GM19099 (cell line): Measurements from ENCODE around the gene SMTN.

ENCODE experiments used
- POLR2A ChIP-seq: IDR thresholded peaks from 3 replicates; pipeline ENCODE4 v1.6.1; 2011; ENCODE audit warnings: low read depth; ENCODE audit not compliant: insufficient read length; ENCODE audit errors: extremely low read depth

The SMTN gene

DNA sequence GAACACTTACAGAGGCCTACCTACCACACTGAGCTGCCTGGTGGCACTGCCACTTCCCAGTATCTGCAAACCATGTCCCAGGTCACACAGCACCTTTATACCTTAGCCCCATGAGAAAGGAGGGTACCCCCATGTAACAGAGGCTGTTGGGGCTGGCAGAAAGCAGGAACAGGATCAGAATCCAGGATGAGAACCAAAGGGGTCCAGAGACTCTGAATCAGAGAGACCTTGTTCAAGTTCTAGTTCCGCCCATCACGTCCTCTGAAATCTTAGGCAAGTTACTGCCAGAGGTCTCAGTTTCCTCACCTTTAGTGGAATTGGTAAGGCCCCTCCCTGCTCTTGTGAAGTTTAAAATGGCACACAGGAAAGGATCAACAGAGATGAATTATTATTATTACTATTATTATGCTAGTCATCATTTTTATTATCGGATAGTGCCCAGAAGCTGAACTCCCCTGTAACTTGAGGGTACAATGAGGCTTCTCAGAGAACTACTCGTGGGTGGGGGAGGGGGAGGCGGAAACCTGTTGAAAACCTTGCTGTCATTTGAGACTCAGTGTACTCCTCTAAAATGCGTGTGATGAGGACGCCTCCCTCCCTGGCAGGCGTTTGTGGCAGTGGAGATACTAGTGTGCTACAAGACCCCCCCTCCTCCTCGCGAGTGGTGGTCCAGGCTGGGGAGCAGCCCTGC lies 17.0 kb downstream of the SMTN start:
- no peak for TF ChIP-seq POLR2A

DNA sequence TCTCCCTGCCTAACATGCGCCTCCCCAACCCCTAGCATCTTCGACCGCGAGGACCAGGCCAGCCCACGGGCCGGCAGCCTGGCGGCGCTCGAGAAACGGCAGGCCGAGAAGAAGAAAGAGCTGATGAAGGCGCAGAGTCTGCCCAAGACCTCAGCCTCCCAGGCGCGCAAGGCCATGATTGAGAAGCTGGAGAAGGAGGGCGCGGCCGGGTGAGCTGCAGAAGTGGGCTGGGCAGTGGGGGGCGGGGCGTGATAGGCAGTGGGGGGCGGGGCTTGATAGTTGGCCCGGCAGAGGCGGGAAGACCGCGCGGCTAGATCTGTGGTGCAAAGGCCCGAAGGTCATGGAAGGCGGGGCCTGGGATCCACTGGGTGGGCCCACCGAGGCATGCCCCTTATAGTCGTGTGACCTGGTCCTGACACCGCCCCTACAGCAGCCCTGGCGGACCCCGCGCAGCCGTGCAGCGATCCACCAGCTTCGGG lies 17.6 kb downstream of the SMTN start:
- no peak for TF ChIP-seq POLR2A

DNA sequence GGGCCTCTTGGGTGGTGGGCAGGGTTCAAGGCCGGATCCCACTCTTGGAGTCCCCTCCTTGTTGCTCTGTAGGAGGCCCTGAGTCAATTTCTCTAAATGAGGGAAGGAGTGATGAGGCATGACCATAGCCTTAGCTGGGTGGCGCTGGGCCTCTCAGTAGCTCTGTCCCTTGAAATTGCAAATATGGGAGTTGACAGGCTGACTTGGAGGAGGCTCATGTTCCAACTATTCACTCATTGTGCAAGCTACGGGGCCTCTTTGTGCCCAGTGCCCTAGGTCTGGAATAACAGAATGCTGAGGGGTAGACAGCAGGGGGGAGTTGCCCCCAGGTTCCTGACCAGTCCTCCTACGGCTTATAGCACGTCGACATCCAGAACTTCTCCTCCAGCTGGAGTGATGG lies 18.3 kb downstream of the SMTN start:
- TF ChIP-seq POLR2A: no peak

DNA sequence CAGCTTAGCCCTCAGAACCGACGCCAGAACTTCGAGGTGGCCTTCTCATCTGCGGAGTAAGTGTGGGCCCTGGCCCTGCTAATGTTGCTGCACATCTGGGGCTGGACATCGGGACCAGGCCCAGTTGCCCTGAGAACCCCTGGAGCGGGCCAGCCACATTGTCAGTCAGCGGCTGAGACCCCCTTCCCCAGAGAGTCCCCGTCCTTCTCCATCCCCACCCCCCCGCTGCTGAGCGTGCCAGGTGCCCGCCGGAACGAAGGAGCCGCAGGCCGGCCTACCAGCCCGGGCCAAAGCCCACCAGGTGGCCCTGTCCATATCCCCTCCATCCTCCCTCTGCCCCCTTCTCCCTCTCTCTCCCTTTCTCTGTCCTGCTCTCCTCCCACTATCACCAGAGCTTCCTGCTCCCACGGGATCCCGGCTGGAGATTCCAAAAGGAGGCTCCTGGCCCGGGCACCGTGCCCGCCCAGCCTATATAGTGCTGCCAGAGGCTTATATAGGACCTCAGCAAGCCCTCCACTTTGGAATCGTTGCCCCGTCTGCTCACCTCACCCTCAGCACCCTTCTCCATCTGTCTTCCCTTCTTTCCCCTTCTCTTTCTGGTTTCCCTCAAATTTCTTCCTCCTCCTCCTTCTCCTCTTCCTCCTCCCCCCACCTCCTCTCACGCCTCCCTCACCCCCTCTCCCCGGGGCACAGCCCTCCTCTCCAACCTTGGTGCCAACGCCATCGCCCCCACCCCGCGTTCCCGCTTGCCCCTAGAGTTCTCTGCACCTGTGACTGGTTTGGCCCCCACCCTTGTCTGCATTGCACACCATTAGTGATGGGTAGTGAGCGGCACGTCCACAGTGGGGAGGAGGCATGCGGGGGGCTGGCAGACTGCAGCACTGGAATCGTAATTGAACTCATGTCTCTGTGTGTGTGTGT lies 19.0 kb downstream of the SMTN start:
- no peak for TF ChIP-seq POLR2A

DNA sequence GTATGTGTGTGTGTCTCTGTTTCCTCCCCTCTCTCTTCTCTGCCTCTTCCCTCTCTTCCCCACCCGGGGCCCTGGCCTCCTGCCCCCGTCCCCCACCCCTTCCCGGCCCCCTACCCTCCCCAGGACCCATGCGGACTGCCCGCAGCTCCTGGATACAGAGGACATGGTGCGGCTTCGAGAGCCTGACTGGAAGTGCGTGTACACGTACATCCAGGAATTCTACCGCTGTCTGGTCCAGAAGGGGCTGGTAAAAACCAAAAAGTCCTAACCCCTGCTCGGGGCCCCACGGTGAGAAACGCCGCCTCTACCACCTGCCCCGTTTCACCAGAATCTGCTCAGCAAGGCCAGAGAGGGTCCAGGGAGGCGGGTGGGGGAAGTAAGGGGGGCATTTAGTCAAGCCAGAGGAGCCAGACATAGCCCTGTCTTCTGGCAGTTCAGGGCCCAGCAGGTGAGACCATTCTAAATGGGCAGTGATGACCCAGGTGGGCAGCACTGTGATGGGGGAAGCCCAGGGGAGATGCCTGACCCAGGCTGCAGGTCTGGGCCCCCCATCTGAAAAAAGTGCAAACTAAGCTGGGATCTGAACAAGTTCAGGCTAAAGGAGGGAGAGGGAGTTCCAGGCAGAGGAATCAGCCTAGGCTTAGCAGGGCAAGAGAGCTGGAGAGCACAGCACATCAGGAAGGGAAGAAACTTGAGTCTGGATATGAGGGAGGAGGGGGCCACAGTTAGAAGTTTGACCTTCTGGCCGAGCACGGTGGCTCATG lies 19.8 kb downstream of the SMTN start:
- TF ChIP-seq POLR2A: no peak

DNA sequence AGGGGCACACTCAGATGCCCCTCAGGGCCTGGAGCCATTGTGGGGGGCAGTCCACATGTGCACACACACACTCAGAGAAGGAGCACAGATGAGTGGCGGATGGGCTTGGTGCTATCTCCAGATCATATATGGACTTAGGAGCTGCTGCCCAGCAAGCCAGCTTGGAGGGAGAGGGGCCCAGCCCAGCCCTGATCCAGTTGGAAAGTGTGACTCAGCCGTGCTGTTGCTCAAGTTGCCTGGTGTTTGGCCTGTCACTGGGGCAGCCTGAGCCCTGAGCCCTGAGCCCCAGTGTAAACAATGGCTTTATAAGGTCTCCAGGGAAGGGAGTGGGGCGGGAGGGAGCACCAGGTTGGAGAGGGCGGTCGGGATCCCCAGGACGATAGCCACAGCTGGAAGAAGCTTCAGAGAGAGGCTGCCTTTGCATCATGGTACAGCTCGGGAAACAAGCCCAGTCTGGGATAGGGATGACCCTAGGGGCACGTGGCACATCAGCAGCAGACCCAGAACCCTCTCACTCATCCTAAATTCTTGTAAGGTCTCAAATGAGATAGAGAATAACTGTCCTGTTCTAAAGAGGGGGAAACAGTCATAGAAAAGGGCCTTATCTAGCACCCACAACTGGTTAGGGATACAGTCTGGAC lies 21.4 kb downstream of the SMTN start:
- no peak for TF ChIP-seq POLR2A

DNA sequence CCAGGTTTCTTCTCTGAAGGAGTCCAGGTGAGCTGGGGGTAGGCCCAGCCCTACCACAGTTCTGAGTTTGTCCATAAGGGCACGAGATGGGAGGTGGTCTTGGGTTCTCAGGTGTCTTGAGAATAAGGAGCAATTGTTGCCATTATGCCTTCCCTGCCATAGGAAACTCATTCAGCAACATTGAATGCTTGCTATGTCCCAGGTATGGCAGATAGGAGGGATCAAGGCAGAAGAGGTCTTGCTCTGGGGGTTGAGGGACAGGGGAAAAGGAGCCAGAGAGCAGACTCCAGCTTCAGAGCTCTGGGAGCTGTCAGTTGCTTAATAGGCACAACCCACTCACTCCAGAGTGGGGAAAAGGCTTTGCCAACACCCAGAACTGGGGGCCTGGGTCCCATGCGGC lies 22.0 kb downstream of the SMTN start:
- TF ChIP-seq POLR2A: no peak

DNA sequence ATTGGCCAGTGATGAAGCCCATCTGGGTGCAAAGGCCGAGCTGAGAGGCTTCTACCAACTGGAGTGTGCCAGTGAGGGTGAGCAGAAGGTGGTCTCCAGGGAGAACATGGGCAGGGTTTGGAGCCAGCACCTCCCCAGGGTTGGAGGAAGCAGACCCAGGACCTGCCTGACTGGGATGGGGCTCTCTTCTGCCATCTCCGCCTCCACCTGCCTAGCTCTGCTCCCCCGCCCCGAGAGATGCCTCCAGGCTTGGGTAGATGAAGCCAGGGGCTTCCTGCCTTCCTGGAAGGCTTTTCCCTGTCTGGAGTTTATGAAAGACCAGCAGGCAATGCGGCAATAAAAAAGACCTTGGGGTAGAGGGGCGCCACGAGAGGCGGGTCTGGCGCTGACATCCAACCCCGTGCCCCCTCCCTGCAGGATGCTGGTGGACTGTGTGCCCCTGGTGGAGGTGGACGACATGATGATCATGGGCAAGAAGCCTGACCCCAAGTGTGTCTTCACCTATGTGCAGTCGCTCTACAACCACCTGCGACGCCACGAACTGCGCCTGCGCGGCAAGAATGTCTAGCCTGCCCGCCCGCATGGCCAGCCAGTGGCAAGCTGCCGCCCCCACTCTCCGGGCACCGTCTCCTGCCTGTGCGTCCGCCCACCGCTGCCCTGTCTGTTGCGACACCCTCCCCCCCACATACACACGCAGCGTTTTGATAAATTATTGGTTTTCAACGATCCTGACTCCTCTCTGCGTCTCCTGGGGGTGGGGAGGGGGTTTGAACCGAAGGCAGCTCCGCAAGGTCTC lies 23.0 kb downstream of the SMTN start:
- no peak for TF ChIP-seq POLR2A

DNA sequence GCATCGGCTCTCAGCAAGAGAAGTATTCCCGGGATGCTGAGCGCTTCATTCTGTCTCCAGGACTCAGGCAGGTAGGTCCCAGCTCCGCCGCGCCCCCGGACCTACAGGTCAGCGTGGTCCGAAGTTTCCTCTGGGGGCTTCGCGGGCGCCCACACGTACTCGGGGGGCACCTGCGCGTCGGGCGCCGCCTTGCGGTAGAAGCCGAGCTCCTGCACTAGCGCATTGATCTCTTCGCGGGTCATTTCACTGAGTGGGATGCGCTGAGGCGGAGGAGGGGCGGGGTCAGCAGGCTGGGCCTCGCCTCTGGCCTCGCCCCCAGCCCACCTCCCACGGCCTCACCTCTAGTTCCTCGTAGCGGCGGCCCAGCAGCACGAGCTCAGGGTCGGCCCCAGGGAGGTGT lies 23.8 kb downstream of the SMTN start:
- no peak for TF ChIP-seq POLR2A

DNA sequence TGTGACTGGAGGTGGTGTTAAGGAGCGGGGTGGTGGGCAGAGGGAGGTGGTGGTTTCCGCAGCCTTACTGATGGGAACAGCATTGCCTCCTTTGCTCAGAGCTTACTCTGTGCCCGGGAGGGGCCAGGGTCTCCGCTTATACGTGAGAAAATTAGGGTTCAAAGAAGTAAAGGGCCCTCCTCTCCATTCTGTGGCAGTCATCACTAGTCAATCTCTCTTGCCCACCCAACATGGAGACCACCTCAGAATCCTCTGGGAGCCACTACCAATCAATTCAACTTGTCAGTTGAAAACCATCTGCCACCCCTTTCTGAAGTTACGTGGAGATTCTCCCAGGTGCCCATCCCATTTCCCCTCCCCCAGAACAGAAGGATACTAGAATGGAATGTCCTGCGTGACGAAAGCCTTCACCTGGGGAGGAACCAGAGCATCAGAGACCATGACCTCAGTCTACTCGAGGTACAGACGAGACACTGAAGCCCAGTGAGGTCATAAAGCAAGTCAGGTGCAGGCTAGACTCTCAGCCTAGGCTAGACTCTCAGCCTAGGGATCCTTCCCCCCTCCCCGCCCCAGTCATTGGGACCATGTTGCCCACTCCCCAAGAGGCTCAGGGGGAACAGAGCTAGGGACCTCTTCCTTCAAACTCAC lies 24.3 kb downstream of the SMTN start:
- no peak for TF ChIP-seq POLR2A

DNA sequence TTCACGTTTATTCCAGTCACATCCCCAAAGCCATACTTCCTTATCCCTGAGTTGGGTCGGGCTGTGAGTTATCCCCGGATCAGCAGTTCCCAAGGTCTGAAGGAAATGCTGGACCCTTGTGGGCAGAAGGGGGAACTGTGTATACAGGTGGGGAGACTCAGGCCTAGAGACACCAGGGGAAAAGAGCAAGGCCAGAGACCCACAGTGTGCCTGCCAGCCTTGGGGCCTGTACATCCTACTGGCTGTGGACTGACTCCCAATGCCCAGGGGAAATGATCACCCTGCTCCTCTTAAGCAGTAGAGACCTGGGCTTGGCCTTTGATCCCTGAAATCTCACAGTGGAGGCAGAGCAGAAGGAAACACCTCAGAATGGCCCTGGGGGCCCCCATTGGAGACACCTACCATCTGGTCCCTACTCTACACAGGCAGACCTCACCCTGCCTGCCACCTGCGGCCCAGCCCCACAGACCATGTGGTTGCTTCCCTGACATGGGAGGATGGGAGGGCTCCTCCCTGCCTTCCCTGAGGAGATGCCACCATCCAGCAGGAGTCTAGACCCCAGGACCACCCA lies 25.0 kb downstream of the SMTN start:
- no peak for TF ChIP-seq POLR2A

DNA sequence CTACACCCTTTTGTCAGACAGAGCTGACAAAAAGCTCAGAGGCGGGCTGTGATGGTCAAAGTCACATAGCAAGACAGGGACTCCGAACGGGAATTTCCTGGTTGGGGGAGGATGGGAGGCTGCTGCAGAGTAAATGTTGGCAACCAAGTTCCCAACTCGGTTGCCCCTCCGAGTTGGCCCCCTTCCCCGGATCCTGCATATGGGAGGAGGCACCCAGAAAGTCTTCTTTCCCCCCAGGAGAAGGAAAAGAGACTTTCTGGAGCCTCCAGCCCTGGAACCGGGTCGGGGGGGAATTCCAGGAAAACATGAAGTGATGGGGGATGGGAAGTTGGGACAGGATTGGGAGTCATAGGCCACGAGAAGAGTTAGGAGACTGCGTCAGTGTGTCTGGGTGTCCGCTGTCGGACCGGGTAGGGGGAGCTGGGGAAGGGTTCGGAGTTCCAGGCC lies 25.6 kb downstream of the SMTN start:
- no peak for TF ChIP-seq POLR2A

DNA sequence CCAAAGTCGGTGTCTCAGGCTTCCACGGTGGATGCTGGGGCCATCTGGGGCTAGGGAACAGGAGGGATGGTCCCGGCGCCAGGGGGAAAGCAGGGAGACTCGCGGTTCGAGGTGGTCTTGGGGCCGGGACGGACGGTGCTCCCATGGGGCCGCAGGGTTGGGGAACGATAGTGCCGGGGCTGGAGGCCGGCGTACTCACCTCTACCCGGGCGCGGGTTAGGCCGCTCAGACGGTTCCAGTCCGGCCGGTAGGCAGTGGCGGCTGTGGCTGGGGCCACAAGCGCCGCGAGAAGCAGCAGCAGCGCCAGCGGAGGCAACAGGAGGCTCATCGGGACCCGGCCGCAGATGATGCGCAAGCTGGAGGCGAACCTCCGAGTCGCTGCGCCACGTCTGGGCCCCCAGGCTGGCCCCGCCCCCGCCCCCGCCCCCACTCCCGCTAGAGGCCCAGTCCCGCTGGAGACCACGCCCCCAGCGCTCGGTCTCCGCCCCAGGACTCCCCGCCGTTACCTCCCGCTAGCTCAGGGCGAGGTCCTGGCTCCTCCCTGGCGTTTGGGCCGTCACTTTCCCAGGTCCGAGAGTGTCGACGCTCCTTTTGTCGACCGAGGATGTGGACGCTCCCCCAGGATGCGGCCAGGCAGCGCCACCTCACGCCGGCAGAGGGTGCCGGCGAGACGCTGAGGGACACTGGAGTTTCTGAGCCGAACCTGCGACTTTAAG lies 26.2 kb downstream of the SMTN start, which contains the start of gene SELENOM:
SELENOM (minus strand) TSS at position 391 of the 716 bp plus-strand sequence; CDS start at position 328, 63 bp downstream.
- TF ChIP-seq POLR2A: peak; percentile 43

DNA sequence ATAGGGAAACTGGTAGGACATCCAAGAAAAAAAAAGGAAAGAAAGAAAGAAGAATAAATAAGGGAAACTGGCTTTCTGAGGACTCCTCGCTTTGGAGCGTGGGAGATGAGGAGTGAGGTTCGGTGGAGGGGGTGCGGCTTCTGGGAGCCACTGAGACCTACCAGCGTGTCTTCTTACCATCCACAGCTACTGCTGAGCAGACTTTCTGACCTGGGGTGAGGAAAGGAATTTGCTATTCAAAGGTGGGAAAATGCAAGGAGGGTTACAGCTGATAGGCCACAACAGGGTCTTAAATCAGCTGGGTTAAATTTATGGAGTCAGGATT lies 26.7 kb downstream of the SMTN start:
- no peak for TF ChIP-seq POLR2A
